Stimulated activated CD8-positive, alpha-beta memory T cell treated with anti-CD3 and anti-CD28 coated beads, Interleukin-2, amount 100 ng/mL, for 48 hours (primary cell): ENCODE results near the gene FGFR3.

Experiments used
- DNase-seq, 2 donors: peaks; one replicate each; pipeline ENCODE4 v3.0.0-alpha.2; 2020; ENCODE audit warnings: low read depth in 2 of 2

FGFR3 gene

DNA sequence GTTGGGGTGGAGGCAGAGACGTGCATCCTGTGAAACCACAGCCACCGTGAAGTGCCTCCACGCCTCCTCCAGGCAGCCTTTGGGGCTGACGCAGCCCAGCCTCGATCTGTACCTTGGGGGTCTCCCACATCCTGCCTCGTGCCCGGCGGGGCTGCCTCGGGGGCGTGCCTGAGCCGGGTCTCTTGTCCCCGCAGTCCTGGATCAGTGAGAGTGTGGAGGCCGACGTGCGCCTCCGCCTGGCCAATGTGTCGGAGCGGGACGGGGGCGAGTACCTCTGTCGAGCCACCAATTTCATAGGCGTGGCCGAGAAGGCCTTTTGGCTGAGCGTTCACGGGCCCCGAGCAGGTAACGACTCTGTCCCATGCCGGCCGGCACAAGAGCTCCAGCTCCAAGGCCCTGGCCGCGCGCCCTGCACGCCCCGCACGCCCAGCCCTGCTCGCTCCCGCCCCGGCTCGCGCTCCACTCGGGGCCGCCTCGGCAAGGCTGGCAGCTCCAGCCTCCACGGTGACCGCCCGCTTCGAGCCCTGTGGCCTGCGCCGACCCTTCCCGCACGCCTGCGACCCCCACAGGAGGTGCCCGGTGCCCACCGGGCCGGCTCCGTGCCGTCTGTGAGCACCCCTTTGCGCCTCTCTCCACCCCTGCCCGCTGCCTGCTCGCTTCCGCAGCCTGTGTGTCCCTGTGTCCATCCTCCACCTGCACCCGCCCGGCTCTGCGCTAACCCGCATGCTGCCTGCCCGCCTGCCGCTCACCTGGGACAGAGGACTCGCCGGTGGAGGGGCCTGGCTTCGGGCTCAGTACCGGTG, 9.8 kb downstream of the FGFR3 start:
- no peak for DNase-seq

DNA sequence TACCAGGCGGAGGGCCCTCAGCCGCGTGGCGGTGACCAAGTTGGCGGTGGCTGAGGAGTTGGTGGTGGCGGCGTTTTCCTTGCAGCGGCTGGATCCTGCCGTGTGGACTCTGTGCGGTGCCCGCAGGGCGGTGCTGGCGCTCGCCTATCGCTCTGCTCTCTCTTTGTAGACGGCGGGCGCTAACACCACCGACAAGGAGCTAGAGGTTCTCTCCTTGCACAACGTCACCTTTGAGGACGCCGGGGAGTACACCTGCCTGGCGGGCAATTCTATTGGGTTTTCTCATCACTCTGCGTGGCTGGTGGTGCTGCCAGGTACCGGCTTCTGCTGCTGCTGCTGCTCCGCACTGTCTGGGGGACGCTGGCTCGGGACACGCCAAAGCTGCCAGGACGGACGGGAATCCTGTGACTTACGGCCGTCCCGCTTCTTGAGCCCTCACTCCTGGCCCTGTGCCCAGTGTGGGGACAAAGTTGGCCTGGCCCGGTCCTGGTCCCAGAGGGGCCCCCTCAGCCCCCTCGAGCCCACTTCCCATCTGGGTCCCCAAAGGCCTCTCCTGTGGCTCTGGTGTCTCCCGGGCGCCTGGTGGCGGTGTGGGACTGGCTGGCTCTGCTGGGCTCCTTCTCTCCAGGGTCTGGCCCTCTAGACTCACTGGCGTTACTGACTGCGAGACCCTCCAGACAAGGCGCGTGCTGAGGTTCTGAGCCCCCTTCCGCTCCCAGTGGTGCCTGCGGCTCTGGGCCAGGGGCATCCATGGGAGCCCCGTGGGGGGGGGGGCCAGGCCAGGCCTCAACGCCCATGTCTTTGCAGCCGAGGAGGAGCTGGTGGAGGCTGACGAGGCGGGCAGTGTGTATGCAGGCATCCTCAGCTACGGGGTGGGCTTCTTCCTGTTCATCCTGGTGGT, 10.7 kb downstream of the FGFR3 start:
- DNase-seq: no peak

DNA sequence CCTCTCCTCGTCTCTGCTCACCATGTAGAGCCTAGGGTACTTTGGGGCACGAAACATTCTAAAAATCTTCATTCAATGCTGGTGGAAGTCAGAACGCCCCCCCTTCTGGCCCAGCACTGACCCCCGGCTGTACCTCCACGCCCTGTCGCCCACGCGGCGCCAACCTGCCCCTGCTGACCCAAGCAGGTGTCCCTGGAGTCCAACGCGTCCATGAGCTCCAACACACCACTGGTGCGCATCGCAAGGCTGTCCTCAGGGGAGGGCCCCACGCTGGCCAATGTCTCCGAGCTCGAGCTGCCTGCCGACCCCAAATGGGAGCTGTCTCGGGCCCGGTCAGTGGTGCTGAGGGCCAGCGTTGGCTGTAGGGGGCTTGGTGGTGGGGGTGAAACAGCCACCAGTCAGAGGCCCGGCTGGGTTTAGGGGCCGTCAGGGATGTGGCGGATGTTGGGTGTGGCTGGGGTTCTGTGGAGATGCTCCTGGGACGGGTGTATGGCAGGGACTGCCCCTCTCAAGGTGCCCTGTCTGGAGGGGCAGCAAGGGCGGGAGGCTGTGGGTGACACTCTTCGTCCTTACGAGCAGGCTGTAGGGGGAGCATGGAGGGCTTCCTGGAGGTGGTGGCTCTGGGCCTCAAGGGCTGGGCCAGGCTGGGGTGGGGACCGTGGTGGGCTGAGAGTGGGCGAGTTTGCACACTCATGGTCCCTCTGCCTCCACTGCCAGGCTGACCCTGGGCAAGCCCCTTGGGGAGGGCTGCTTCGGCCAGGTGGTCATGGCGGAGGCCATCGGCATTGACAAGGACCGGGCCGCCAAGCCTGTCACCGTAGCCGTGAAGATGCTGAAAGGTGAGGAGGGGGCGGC, 11.8 kb downstream of the FGFR3 start:
- DNase-seq: no peak

DNA sequence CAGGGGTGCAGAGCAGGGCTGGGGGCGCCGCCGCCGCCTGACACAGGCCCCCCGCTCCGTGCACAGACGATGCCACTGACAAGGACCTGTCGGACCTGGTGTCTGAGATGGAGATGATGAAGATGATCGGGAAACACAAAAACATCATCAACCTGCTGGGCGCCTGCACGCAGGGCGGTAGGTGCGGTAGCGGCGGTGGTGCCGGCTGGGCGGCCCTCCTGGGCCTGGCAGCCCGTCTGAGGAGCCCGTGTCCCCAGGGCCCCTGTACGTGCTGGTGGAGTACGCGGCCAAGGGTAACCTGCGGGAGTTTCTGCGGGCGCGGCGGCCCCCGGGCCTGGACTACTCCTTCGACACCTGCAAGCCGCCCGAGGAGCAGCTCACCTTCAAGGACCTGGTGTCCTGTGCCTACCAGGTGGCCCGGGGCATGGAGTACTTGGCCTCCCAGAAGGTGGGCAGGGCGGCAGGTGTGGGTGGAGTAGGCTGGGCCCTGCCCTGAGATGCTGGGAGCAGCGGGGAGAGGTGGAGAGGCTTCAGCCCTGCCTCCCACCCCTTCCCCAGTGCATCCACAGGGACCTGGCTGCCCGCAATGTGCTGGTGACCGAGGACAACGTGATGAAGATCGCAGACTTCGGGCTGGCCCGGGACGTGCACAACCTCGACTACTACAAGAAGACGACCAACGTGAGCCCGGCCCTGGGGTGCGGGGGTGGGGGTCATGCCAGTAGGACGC, 12.6 kb downstream of the FGFR3 start:
- DNase-seq: no peak

- DNase-seq: no peak
These were observed 13.1 kb downstream of the FGFR3 start for GRCh38 chr4:1806223-1806564.

GRCh38 chr4:1806596-1807331, 13.7 kb downstream of the FGFR3 start:
- no peak for DNase-seq

- DNase-seq: no peak
These were observed 14.3 kb downstream of the FGFR3 start for GRCh38 chr4:1807332-1807777.

GRCh38 chr4:1808396-1808795, 15.3 kb downstream of the FGFR3 start:
- DNase-seq: no peak

DNA sequence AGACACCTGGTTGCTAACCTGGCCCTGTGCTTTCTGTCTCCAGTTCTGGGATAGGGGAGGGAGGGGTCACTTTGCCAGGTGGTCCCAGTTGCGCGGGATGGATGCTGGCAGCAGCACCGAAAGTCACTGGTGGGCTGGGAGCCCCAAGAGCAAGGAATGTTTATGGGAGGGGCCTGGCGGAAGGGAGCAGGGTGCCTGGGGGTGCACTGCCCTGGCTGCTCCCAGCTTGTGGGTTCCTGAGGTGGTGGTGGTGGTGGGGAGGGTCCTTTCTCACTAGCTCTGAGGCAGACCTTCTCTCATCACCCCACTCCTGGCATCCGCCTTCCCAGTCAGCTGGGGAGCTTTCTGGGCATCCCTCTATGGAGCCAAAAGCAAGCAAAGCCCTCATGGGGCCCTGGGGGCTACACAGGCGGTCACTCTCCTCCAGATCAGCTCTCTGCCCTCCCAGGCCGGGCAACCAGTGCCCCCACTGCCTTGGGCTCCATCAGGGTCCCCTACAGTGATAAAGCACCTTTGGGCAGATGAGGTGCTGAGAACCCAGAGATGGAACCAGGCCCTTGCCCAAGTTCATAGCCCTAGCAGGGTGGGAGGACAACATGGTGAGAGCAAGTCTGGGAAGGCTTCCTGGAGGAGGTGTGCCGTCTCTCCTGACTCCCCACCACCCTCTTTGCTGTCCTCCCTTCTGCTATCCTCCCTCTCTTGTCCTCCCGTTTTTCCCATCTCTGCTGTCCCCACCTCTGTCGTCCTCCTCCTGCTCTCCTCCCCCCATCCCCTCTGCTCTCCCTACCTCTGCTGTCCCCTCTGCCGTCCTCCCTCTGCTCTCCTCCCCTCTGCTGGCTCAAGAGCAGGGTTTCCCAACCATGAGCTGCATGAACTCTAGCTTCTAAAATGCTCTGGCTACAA, 16.0 kb downstream of the FGFR3 start:
- no peak for DNase-seq

GRCh38 chr4:1809754-1810502, 16.8 kb downstream of the FGFR3 start:
- peak; percentile 60 for DNase-seq

- no peak for DNase-seq
These were observed 17.7 kb downstream of the FGFR3 start for GRCh38 chr4:1810765-1811164.

- no peak for DNase-seq
These were observed 19.6 kb downstream of the FGFR3 start for GRCh38 chr4:1812720-1813119.

- DNase-seq: no peak
These were observed 20.1 kb downstream of the FGFR3 start for GRCh38 chr4:1813231-1813630.

DNA sequence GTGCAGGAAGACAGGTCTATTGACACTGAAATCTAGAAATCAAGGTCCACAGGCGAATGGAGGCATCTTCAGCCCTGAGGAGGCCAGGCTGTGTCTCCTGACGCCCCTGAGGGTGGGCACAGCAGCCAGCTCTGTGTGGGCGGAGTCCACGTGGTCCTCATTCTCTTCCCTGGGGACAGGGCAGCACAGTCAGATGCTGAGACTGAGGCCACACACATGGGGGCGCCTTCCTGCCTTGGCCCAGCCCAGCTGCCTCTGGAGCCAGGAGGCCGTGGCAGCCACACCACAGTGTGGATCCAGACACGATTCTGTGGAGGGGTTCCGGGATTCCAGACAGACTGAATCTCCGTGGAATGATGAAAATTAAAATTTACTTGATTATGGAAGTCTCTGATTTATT, 20.8 kb downstream of the FGFR3 start:
- no peak for DNase-seq

DNA sequence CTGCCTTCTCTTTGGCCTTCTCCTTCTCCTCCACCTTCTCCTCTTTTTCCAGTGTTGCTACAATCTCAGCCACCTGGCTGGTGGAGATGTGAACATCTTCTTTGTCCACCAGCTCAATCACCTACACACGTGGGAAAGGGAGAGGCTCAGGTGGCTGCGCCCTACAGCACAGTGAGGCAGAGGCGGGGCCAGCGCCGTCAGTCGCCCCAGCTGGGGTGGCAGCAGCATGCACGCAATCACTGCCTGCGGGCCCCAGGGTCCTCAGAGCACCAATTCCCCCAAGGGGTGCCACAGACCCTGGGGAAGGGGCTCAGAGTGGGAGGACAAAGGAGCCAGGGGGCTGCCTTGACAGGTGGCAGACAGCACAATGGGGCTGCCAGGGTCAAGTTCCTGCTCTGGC, 21.4 kb downstream of the FGFR3 start:
- DNase-seq: no peak

- DNase-seq: no peak
These were observed 22.3 kb downstream of the FGFR3 start for GRCh38 chr4:1815096-1815996.

DNA sequence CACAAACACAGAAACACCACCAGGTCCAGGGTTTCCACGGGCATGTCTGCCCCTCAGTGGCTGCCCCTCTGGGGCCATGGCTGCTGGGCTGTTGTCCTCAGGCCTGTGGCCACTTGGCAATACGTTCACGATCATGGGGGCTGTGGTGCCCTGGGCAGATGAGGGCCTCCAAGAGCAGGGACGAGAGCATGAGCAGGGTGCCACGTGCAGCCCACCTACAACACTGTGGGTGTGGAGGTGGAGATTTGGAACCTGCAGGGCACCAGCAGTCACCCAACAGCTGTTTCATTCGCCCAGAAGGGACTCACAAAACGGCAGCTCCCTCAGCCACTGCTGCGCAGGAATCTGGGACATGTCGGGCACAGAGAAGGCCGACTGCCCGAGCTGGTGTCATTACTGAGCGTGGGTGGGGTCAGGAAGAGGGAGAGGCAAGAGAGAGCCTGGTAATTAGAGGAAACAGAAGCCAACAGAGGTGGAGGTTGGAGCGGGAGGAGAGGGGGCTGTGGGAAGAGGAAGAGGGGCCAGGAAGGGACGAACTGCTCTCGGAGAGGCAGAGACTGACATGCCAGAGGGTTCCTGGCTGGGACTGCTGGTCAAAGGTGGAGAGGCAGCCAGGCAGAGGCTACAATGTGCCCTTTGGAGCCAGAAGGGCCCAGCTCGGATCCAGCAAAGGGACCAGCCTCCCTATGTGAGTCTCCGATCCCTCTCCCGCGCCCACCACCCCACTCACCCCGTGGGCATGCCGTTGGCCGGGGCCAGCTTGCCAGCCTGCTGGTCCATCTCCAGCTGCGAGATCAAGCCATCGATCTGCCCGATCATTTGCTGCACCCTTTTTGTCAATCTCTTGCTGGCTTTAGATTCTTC, 23.1 kb downstream of the FGFR3 start:
- no peak for DNase-seq
